ENCODE measurements around the gene EPB41L4A.

EPB41L4A gene

DNA sequence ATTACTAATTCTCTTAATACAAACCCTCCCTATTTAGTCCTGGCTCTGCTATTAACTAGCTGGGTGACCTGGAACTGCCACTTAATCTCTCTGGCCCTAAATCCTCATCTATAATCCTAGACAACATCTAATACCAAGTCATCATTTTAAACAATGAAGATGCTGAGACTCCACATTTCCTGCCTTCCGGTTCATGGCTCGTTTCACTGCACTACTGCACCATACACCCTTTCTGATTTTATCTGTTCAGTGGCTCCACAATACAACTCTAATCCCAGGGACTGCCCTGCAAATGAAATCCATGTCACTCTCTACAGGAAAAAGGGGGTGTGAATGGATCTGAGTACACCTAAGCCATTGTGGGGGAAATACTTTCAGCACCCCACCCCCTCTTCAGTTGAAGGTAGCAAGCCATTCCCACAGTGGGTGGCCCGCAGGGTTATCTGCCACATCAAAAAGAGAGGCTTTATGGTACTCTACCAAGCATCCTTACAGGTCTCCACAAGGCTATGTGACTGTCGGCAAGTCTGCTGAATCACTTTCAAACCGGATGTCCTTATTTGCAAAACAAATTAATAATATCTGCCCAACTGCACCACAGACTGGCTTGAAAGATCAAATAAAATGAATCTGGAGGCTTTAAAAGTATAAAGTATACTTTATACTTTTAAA is 89.5 kb downstream of the EPB41L4A start:
- DNase-seq (ENCODE audit: low read depth): peak; percentile 13
- H3K4me3 ChIP-seq (ENCODE audit: low read depth, low read length): no peak overlapping the region
- TF ChIP-seq, protein P1, sequence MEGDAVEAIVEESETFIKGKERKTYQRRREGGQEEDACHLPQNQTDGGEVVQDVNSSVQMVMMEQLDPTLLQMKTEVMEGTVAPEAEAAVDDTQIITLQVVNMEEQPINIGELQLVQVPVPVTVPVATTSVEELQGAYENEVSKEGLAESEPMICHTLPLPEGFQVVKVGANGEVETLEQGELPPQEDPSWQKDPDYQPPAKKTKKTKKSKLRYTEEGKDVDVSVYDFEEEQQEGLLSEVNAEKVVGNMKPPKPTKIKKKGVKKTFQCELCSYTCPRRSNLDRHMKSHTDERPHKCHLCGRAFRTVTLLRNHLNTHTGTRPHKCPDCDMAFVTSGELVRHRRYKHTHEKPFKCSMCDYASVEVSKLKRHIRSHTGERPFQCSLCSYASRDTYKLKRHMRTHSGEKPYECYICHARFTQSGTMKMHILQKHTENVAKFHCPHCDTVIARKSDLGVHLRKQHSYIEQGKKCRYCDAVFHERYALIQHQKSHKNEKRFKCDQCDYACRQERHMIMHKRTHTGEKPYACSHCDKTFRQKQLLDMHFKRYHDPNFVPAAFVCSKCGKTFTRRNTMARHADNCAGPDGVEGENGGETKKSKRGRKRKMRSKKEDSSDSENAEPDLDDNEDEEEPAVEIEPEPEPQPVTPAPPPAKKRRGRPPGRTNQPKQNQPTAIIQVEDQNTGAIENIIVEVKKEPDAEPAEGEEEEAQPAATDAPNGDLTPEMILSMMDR (IDR thresholded peaks at IDR 0.05; ENCODE audit: low read depth, low read length, missing control alignments): no peak

DNA sequence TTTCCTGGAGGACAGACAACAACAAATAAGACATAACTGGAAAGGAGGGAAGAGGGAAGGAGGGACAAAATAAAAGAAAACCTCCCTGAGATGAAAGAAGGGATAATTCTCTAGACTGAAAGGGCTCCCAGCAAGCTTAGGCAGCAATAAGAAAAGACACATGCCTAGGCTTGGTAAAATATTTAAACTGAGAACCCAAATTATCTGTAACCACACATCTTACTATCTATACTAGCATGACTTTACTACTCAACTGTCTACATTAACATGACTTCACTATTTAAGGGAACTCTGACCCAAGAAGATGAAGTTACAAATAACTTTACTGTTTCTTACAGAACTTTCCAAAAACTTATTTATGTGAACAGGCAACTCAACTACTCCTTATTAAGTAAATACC is 95.9 kb downstream of the EPB41L4A start:
- DNase-seq (ENCODE audit: low read depth): no peak
- TF ChIP-seq, protein P1 (IDR thresholded peaks at IDR 0.05; ENCODE audit: low read depth, low read length, missing control alignments): no peak
- H3K4me3 ChIP-seq (ENCODE audit: low read depth, low read length): no peak overlapping the region

DNA sequence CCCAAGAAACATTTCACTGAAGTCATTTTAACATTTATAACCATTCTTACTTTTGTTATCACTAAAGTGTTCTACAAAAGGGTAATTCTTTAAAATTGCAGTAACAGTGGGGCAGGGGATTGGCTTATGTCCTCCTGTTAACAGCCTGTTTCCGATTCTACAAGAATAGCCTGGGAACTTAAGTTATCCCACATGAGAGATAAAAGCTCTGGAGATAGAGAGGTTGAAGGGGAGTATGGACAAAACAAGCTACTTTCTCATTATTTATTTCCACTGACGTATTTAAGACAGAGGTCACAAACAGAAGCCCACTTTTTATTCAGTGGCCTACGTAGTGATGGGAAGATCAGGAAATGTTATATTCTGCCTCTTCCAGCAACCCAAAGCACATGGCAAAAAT is 98.7 kb downstream of the EPB41L4A start:
- no peak for DNase-seq (ENCODE audit: low read depth)
- TF ChIP-seq, protein P1 (IDR thresholded peaks at IDR 0.05; ENCODE audit: low read depth, low read length, missing control alignments): no peak
- H3K4me3 ChIP-seq (ENCODE audit: low read depth, low read length): no peak overlapping the region

DNA sequence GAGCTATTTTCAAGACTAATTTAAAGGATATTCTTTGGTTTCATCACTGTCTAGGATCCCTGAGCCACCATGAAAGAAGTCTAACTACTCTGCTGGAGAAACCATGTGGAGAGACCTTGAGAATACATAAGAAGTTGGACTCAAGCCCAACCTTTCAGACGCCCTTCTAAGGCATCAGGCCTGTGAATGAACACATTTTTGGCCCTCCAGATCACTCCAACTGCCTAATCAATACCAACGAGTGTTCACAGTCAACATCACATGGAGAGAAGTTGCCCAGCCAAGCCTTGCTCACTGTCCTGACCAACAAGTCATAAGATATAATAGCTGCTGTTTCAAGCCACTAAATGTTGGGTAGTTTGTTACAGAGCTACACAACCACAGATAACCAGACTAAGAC is 100.7 kb downstream of the EPB41L4A start:
- no peak overlapping the region for H3K4me3 ChIP-seq (ENCODE audit: low read depth, low read length)
- TF ChIP-seq, protein P1 (IDR thresholded peaks at IDR 0.05; ENCODE audit: low read depth, low read length, missing control alignments): no peak

DNA sequence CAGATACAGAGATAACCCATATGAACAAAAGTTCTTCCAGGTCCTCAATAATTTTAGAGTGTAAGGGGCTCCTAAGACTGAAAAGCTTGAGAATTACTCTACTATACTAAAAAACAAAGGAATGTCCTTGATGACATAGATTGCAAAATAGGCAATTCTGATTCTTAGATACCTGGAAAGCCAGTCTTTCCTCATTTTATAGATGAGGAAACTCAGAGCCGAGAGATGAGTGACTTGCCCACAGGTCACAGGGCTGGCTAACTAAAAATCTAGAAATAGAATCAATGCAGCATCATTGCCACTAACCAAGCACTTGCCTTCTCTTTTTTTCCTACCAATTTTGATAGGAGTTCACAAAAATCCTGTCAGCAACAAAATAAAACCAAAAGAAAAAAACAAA is 101.2 kb downstream of the EPB41L4A start:
- H3K4me3 ChIP-seq (ENCODE audit: low read depth, low read length): no peak overlapping the region
- TF ChIP-seq, protein P1 (IDR thresholded peaks at IDR 0.05; ENCODE audit: low read depth, low read length, missing control alignments): no peak
- no peak for DNase-seq (ENCODE audit: low read depth)

More for the DNA sequence above, 100.7 kb downstream of the EPB41L4A start:
- no peak for DNase-seq (ENCODE audit: low read depth)

DNA sequence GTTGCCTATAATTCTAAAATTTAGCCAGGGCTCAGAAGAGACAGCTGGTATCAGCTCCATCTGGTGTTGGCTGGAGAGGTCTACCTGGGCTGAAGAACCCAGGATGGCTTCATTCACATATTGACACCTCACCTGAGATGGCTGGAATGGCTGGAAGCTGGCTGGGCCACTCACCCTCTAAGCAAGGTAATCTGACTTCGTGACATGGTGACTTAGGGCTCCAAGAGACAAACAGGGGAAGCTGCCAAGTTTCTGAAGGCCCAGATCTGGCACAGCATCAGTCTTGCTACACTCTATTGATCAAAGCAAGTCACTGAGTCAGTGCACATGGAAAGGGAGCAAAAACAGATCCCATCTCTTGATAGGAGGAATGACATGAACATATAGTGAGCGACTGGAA is 102.3 kb downstream of the EPB41L4A start:
- TF ChIP-seq, protein P1 (IDR thresholded peaks at IDR 0.05; ENCODE audit: low read depth, low read length, missing control alignments): no peak
- H3K4me3 ChIP-seq (ENCODE audit: low read depth, low read length): no peak overlapping the region
- DNase-seq (ENCODE audit: low read depth): no peak

DNA sequence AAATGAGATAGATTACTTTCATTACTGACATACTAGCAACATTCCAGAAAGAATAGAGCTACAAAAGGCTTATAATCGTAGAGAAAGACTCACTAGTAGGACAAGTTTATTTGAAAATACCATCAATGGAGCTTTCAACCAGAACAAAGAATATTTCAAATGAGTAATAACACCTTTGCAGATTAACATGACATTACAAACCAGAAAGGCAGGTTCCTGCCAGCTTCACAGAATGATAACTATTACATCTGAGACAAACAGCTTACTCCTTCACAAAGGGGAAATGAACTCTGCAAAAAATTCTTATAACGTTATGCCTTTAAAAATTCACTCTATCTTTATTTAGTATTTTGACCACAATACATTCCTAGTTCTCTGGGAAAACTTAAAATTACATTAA is 103.1 kb downstream of the EPB41L4A start:
- H3K4me3 ChIP-seq (ENCODE audit: low read depth, low read length): no peak overlapping the region
- TF ChIP-seq, protein P1 (IDR thresholded peaks at IDR 0.05; ENCODE audit: low read depth, low read length, missing control alignments): no peak
- DNase-seq (ENCODE audit: low read depth): no peak
